ENCODE data around the gene TAMM41. TPM values are rescaled to one million over a fixed set of nuclear protein-coding genes. Genes with fewer than 3 reads are reported as not detected.
A peak's percentile ranks its signal among the peaks of the same experiment; 100 is the strongest.

The TAMM41 gene
- total RNA-seq, 1 donor from 2014 or later, result 12.9 TPM

DNA sequence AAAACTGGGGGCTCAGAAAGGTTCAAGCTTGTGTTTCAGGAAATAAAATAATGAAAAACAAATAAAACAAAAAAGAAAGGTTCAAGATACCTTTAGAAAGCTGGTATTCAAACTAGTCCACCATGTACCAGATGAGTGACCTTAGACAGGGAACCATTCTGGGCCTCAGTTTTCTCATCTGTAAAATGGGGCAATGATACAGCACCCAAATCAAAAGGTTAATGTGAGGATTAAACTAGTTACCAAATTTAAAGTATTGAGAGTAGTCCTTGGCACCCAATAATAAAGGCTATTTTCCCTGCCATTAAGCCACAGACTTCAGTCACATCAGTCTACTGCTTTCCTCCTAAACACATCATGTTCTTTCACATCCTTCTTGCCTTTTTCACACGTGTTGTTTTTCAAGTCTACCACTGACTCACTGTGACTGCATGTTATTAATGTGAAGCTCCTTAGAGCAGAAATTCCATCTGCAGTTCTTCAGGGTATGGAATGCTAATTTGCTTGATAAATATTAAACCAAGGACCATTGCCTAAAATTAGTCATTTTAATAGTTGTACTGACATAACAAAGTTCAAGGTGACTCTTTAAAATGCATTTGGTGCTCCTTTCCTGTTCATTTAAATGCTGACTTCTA, 19.9 kb downstream of the TAMM41 start:
- TF ChIP-seq, protein P1, sequence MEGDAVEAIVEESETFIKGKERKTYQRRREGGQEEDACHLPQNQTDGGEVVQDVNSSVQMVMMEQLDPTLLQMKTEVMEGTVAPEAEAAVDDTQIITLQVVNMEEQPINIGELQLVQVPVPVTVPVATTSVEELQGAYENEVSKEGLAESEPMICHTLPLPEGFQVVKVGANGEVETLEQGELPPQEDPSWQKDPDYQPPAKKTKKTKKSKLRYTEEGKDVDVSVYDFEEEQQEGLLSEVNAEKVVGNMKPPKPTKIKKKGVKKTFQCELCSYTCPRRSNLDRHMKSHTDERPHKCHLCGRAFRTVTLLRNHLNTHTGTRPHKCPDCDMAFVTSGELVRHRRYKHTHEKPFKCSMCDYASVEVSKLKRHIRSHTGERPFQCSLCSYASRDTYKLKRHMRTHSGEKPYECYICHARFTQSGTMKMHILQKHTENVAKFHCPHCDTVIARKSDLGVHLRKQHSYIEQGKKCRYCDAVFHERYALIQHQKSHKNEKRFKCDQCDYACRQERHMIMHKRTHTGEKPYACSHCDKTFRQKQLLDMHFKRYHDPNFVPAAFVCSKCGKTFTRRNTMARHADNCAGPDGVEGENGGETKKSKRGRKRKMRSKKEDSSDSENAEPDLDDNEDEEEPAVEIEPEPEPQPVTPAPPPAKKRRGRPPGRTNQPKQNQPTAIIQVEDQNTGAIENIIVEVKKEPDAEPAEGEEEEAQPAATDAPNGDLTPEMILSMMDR (conservative IDR thresholded peaks at IDR 0.05; ENCODE audit: low read depth, low read length), result no peak
- no peak overlapping the region for H3K4me3 ChIP-seq (ENCODE audit: low read depth, low read length)
- peak; percentile 78 for DNase-seq (ENCODE audit: low read depth)

DNA sequence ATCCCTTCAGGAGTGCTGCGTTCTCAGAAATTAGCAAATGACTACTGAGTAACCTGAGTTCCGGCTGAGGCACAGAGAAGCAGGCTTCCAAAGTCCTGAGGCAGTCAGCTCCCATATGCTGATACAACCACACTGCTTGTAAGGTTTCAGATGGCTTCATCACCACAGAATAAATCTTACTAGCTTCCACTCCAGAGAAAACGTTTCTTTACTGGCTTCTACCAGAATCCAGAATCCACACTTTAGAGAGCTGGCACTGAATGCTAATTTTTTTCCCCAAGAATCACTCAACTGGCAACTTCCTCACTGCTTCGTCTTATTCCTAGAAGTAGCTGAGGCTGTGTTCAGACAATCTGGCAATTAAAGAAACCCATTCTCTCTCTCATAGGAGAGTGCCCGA, 21.4 kb downstream of the TAMM41 start:
- DNase-seq (ENCODE audit: low read depth), result no peak
- TF ChIP-seq, protein P1 (conservative IDR thresholded peaks at IDR 0.05; ENCODE audit: low read depth, low read length), result no peak
- no peak overlapping the region for H3K4me3 ChIP-seq (ENCODE audit: low read depth, low read length)

DNA sequence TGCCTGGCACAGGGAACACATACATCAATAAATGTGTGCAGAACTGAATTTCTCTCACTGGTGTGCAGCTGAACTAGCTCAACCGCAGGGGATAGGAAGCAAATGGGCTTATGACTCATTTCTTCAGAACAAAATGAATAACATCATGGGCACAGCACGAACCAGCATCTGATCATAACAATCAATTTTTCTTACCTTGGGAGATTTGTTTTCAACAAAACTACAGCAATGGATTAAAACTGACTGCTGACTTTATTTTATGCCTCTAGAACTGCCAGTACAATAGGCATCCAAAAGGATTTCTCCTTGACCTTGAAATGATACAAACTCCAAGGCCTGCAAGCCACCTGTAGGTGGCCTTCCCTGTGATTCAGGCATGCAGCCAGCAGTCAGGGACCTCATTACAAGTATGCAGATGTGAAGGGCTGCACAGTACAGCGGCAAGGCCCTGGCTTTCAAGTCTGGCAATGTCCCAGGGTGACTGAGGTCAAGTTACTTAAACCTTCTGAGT, 26.1 kb downstream of the TAMM41 start:
- H3K4me3 ChIP-seq (ENCODE audit: low read depth, low read length), result no peak overlapping the region
- TF ChIP-seq, protein P1 (conservative IDR thresholded peaks at IDR 0.05; ENCODE audit: low read depth, low read length), result peak; percentile 31
- no peak for DNase-seq (ENCODE audit: low read depth)

DNA sequence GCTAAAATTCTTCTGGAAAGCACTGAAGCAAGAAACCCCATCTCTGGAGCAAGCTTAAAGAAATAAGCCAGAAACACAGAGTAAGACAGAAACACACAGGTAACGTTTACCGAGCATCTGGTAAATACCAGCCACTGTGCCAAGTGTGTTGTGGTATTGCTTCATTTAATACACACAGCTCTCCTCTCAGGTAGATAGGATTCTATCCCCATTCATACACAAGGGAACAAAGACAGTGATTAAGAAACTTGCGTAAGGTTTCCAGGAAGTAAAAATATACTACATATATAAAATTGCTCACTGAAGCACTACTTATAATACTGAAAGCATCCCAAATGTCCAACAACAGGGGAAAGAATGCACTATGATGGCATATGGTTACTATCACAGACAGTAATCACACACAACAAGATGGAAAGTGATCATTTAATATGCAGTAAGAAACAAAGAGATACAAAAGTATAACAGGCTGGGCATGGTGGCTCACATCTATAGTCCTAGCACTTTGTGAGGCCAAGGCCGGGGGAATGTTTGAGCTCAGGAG, 27.5 kb downstream of the TAMM41 start:
- TF ChIP-seq, protein P1 (conservative IDR thresholded peaks at IDR 0.05; ENCODE audit: low read depth, low read length), result no peak
- H3K4me3 ChIP-seq (ENCODE audit: low read depth, low read length), result no peak overlapping the region
- no peak for DNase-seq (ENCODE audit: low read depth)

DNA sequence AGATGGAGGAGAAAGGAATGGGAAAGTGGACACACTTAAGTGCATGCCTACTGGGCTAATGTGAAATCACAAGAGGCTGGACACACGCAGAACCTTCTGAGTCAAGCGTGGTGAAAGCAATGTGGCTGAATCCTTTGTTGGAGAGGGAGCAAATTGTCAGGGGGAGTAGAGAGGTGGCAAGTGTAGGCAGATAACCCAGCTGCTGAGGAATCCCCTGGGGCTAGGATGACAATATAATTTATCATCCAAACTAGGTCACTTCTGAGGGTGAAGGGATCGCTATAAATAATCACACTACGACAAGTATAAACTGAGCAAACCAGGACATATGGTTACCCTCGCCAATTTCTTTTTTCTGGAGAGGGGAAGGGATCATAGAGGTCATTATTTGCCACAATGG, 28.7 kb downstream of the TAMM41 start:
- no peak overlapping the region for H3K4me3 ChIP-seq (ENCODE audit: low read depth, low read length)
- TF ChIP-seq, protein P1 (conservative IDR thresholded peaks at IDR 0.05; ENCODE audit: low read depth, low read length), result no peak
- no peak for DNase-seq (ENCODE audit: low read depth)

DNA sequence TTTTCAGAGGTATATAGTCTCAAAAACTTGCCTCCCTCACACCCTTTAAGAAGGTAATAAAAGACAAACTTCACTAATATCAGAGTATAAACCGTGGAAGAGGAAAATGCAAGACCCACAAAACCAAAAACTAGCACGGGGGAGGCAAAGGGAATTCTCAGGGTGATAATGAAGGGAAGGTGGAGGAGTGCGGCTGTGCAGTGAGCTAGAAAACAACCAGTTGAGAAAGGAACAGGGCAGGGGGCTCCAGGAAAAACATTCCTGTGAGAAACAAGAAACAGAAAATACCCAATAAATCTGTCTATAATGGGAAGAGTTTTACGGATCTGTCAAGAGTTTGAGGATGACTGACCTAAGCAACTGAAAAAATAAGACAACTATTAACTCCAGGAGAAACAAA, 31.6 kb downstream of the TAMM41 start:
- DNase-seq (ENCODE audit: low read depth), result no peak
- TF ChIP-seq, protein P1 (conservative IDR thresholded peaks at IDR 0.05; ENCODE audit: low read depth, low read length), result no peak
- H3K4me3 ChIP-seq (ENCODE audit: low read depth, low read length), result no peak overlapping the region

DNA sequence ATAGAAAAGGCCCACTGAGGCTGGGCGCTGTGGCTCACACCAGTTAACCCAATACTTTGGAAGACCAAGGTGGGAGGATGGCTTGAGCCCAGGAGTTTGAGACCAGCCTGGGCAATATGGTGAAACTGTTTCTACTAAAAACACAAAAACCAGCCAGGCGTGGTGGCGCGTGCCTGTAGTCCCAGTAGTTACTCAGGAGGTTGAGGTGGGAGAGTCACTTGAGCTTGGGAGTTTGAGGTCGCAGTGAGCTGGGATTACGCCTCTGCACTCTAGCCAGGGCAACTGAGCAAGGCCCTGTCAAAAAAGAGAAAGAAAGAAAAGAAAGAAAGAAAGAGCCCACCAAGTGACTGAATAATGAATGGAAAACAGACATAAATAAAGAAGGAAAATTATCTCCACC, 32.0 kb downstream of the TAMM41 start:
- TF ChIP-seq, protein P1 (conservative IDR thresholded peaks at IDR 0.05; ENCODE audit: low read depth, low read length), result no peak
- H3K4me3 ChIP-seq (ENCODE audit: low read depth, low read length), result no peak overlapping the region
- no peak for DNase-seq (ENCODE audit: low read depth)
